Measurements from ENCODE around the gene OSBP2.

GRCh38 chr22:30923168-30923900 is 228.7 kb downstream of the OSBP2 start:
- TF ChIP-seq CTCF (IDR thresholded peaks at IDR 0.05) (no peak), POLR2A (IDR thresholded peaks at IDR 0.05) (no peak)
